Measurements from ENCODE around the gene ADAM15. TPM values are rescaled to one million over a fixed set of nuclear protein-coding genes. Genes with fewer than 3 reads are reported as not detected.

The ADAM15 gene
- total and polyA plus RNA-seq, 2 of the 8 experiments (the other 6 are each of a cell fraction or from before 2014, with no cell fraction given): 32.9 to 37.6 TPM

GRCh38 chr1:155063550-155064110, 12.5 kb downstream of the ADAM15 start, which contains the start of gene EFNA4 (continued):
- TF ChIP-seq GABPA (IDR thresholded peaks at IDR 0.05; ENCODE audit: borderline replicate concordance, insufficient read depth, low read length): no peak
- TF ChIP-seq CTBP2 (IDR thresholded peaks at IDR 0.05; ENCODE audit: borderline replicate concordance, insufficient read depth, insufficient read length, low read length): no peak
- TF ChIP-seq, protein P1, sequence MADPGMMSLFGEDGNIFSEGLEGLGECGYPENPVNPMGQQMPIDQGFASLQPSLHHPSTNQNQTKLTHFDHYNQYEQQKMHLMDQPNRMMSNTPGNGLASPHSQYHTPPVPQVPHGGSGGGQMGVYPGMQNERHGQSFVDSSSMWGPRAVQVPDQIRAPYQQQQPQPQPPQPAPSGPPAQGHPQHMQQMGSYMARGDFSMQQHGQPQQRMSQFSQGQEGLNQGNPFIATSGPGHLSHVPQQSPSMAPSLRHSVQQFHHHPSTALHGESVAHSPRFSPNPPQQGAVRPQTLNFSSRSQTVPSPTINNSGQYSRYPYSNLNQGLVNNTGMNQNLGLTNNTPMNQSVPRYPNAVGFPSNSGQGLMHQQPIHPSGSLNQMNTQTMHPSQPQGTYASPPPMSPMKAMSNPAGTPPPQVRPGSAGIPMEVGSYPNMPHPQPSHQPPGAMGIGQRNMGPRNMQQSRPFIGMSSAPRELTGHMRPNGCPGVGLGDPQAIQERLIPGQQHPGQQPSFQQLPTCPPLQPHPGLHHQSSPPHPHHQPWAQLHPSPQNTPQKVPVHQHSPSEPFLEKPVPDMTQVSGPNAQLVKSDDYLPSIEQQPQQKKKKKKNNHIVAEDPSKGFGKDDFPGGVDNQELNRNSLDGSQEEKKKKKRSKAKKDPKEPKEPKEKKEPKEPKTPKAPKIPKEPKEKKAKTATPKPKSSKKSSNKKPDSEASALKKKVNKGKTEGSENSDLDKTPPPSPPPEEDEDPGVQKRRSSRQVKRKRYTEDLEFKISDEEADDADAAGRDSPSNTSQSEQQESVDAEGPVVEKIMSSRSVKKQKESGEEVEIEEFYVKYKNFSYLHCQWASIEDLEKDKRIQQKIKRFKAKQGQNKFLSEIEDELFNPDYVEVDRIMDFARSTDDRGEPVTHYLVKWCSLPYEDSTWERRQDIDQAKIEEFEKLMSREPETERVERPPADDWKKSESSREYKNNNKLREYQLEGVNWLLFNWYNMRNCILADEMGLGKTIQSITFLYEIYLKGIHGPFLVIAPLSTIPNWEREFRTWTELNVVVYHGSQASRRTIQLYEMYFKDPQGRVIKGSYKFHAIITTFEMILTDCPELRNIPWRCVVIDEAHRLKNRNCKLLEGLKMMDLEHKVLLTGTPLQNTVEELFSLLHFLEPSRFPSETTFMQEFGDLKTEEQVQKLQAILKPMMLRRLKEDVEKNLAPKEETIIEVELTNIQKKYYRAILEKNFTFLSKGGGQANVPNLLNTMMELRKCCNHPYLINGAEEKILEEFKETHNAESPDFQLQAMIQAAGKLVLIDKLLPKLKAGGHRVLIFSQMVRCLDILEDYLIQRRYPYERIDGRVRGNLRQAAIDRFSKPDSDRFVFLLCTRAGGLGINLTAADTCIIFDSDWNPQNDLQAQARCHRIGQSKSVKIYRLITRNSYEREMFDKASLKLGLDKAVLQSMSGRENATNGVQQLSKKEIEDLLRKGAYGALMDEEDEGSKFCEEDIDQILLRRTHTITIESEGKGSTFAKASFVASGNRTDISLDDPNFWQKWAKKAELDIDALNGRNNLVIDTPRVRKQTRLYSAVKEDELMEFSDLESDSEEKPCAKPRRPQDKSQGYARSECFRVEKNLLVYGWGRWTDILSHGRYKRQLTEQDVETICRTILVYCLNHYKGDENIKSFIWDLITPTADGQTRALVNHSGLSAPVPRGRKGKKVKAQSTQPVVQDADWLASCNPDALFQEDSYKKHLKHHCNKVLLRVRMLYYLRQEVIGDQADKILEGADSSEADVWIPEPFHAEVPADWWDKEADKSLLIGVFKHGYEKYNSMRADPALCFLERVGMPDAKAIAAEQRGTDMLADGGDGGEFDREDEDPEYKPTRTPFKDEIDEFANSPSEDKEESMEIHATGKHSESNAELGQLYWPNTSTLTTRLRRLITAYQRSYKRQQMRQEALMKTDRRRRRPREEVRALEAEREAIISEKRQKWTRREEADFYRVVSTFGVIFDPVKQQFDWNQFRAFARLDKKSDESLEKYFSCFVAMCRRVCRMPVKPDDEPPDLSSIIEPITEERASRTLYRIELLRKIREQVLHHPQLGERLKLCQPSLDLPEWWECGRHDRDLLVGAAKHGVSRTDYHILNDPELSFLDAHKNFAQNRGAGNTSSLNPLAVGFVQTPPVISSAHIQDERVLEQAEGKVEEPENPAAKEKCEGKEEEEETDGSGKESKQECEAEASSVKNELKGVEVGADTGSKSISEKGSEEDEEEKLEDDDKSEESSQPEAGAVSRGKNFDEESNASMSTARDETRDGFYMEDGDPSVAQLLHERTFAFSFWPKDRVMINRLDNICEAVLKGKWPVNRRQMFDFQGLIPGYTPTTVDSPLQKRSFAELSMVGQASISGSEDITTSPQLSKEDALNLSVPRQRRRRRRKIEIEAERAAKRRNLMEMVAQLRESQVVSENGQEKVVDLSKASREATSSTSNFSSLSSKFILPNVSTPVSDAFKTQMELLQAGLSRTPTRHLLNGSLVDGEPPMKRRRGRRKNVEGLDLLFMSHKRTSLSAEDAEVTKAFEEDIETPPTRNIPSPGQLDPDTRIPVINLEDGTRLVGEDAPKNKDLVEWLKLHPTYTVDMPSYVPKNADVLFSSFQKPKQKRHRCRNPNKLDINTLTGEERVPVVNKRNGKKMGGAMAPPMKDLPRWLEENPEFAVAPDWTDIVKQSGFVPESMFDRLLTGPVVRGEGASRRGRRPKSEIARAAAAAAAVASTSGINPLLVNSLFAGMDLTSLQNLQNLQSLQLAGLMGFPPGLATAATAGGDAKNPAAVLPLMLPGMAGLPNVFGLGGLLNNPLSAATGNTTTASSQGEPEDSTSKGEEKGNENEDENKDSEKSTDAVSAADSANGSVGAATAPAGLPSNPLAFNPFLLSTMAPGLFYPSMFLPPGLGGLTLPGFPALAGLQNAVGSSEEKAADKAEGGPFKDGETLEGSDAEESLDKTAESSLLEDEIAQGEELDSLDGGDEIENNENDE (IDR thresholded peaks at IDR 0.05; ENCODE audit: insufficient replicate concordance, low read length): no peak
- TF ChIP-seq TCF12 (IDR thresholded peaks at IDR 0.05; ENCODE audit: low read depth, low read length): no peak

Measured in H1 (cell line).